GM12873 (cell line): ENCODE results near the gene ARFIP1.

Source experiments
- TF ChIP-seq, protein P1 (sequence below): IDR thresholded peaks from 2 replicates; pipeline ENCODE4 v1.5.1; 2012; ENCODE audit warnings: low read depth, mild to moderate bottlenecking, moderate library complexity, low read length, control low read depth; ENCODE audit not compliant: insufficient read depth; ENCODE audit errors: missing control alignments

Gene ARFIP1

DNA sequence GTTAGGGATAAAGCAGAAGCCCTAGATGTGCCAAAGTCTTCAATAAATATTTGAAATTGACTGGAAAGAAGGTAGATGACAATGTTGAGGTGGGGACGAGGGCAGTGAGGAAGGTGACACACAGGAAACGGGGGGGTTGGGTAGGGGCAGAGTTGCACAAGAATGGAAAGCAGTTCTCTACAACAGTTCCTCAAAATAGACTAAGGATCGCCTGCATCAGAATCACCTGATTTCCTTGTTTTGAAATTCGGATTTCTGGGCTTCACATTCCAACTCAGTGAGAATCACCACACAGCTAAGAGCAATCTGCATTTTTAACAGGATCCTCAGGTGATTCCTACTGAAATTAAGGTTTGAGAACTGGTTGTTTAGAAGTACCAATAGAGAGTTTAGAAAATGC, 70.6 kb downstream of the ARFIP1 start:
- TF ChIP-seq, protein P1, sequence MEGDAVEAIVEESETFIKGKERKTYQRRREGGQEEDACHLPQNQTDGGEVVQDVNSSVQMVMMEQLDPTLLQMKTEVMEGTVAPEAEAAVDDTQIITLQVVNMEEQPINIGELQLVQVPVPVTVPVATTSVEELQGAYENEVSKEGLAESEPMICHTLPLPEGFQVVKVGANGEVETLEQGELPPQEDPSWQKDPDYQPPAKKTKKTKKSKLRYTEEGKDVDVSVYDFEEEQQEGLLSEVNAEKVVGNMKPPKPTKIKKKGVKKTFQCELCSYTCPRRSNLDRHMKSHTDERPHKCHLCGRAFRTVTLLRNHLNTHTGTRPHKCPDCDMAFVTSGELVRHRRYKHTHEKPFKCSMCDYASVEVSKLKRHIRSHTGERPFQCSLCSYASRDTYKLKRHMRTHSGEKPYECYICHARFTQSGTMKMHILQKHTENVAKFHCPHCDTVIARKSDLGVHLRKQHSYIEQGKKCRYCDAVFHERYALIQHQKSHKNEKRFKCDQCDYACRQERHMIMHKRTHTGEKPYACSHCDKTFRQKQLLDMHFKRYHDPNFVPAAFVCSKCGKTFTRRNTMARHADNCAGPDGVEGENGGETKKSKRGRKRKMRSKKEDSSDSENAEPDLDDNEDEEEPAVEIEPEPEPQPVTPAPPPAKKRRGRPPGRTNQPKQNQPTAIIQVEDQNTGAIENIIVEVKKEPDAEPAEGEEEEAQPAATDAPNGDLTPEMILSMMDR = no peak

DNA sequence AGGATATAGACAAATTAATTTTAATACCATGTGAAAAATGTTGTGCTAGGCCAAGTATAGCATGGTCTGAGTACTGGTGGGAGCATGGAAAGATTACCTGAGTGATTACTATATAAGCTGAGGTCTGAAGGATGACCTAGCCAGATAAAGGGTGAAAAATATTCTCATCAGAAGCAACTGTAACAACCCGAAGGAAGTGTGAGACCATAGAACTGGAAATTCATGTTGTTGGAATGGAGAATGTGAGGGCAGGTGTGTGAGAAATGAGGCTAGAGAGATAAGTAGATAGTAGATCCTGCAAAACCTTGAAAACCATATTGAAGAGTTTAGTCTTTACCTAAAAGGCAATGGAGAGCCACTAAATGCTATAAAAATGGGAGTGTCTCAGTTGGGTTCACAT, 71.5 kb downstream of the ARFIP1 start:
- TF ChIP-seq, protein P1 = no peak

DNA sequence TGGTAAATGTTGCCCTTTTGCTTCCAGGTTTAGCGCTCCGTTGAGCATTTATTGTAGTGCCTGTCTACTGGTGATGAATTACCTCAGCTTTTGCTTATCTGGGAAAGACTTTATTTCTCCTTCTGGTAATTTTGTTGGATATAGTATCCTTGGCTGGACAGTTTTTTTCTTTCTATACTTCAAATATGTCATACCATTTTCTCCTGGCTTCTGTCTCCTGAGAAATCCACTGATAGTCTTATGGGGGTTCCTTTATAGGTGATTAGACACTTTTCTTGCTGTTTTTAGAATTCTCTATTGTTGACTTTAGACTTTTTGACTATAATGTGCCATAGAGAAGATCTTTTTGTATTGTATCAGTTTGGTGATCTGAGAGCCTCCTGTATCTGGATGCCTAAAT, 73.5 kb downstream of the ARFIP1 start:
- TF ChIP-seq, protein P1 = no peak

DNA sequence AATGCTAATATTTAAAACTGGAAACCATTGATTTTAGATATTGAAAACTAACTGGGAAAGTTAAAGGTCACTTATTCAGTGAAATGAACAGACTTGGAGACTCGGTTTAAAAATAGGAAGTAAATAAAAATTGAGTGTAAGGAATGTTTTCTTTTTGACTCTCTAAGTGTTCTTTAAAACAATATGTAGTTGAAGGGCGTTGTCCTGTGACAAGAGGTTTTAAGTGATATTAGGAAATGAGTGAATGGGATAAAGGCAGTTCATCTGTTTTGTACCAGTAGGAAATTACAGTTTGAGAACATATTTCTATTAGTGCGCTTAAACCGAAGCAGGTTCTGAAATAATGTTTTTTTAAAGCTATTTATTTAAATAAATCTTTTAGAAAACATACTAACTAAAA, 77.2 kb downstream of the ARFIP1 start:
- TF ChIP-seq, protein P1 = no peak

DNA sequence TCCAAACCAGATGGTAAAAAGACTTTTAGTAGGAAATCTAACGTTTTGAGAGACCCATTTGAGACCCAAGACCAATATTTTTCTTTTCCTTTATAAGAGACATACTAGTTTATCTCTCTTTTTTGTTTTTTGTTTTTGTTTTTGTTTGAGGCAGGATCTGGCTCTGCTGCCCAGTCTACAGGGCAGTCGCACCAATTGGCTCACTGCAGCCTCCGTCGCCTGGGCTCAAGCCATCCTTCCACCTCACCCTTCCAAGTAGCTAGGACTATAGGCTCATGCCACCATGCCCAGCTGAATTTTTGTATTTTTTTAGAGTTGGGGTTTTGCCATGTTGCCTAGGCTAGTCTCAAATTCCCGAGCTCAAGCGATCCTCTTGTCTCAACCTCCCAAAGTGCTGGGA, 79.2 kb downstream of the ARFIP1 start:
- TF ChIP-seq, protein P1 = no peak

DNA sequence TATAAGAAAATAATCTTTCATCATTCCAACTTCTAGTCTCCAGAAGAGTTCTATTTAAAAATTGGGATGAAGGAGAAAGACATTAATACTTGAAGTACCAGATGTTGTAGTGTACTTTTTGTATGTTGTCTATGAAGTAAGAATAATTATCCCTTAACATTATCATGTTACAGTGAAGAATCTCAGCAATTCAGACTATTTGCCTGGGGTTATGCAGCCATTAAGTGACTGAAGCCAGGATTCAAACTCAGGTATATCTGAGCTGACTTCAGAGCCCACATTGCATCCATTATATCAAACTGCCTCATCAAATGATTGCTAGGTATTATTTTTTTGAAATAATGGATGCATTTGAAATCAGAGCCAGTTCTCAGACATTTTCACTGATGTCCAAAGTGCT, 80.3 kb downstream of the ARFIP1 start:
- TF ChIP-seq, protein P1 = no peak

DNA sequence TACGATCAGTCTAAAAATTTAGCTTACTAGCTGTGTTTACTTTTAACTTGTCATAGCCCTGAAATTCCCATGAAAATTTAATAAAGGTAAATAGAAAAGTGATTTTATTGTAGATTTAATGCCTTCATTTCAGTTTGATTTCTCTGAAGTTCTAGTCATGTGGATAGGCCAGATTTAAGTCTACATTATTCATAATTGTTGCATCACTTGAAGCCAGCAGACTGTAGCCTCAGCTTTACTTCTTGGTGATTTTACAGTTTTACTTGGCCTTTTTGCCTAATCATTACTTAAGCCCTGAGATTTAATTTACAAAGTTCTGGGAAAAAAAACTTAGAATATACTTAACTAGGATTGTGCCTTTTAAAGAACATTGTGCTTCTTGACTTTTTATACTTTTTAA, 82.9 kb downstream of the ARFIP1 start:
- TF ChIP-seq, protein P1 = no peak

DNA sequence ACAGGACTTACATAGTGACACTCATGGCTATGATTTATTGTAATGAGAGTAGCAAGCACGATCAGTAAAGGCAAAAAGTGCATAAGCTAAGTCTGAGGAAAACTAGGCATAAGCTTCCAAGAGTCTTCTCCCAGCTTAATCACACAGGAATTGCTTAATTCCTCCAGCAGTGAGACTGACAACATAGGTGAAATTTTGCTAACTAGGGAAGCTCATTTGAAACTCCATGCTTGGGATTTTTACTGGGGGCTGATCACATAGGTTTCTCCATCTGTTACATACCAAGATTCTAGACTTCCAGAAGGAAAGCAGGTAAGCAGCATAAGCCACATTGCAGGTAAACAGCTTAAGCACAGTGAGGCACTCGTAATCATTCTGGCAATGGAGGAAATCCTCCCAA, 84.6 kb downstream of the ARFIP1 start:
- TF ChIP-seq, protein P1 = no peak
